Peyer's patch (tissue), 4 donors: Measurements from ENCODE around the gene GTPBP1. TPM values are rescaled to one million over a fixed set of nuclear protein-coding genes. Genes with fewer than 3 reads are reported as not detected.

ENCODE experiments used
- DNase-seq, 3 donors: peaks; one replicate each; pipeline ENCODE4 v3.0.0-alpha.2; 2017 to 2019
- H3K27ac ChIP-seq, 4 donors: fragments of 200-600 bp; sonication (generic); one replicate each; pipeline ENCODE4 v1.5.1; 2016 to 2019
- H3K27me3 ChIP-seq, 2 donors: fragments of 200-600 bp; sonication (generic); one replicate each; pipeline ENCODE4 v1.5.1; 2019
- H3K36me3 ChIP-seq, 3 donors: fragments of 200-600 bp; sonication (generic); one replicate each; pipeline ENCODE4 v1.5.1; 2016 to 2019
- H3K4me1 ChIP-seq, 4 donors: fragments of 200-600 bp; sonication (generic); one replicate each; pipeline ENCODE4 v1.5.1; 2016 to 2019
- H3K4me3 ChIP-seq, 4 donors: fragments of 200-600 bp; sonication (generic); 1 replicate in 3 of 4; 2 replicates in 1 of 4; pipeline ENCODE4 v1.5.1; 2016 to 2019; ENCODE audit warnings: mild to moderate bottlenecking in 1 of 4
- H3K9me3 ChIP-seq, 4 donors: fragments of 200-600 bp; sonication (generic); one replicate each; pipeline ENCODE4 v1.5.1; 2016 to 2019; ENCODE audit warnings: mild to moderate bottlenecking in 1 of 4
- CTCF ChIP-seq, 6 experiments: fragments of 450-650 bp in 4 of 6; fragments of 200-600 bp in 2 of 6; sonication (generic) in 1 of 6; IDR thresholded peaks; one replicate each; pipeline ENCODE4 v1.5.1; 2017 to 2019; ENCODE audit warnings: antibody characterized with exemption in 6 of 6, mild to moderate bottlenecking in 3 of 6, moderate library complexity in 1 of 6
- POLR2A ChIP-seq, 2 donors: fragments of 450-650 bp; IDR thresholded peaks; one replicate each; pipeline ENCODE4 v1.5.1; 2017; ENCODE audit warnings: antibody characterized with exemption in 2 of 2, mild to moderate bottlenecking in 2 of 2, moderate library complexity in 2 of 2
- total RNA-seq, 4 donors: library from RNA; depleted of rRNA; stranded (reverse); fragments of >200 nt; gene quantifications; one replicate each; pipeline ENCODE4 v1.1.0, GENCODE V29; 2016

GTPBP1 gene
- total RNA-seq, 4 donors from 2014 or later = 72.5 to 182 (median 131) TPM

GRCh38 chr22:38774496-38775166, 68.9 kb downstream of the GTPBP1 start:
- Histone ChIP-seq H3K4me3 (no peak overlapping the region), H3K4me1 (no peaks in the 10 kb centered on the region), H3K27me3 (no peaks in the 10 kb centered on the region), H3K9me3 (no peaks in the 10 kb centered on the region), H3K36me3 (peaks cover 0 to 6% (median 0%) of the 10 kb centered on the region in 3 donors), H3K27ac (no peak overlapping the region)
- no peak for TF ChIP-seq CTCF (IDR thresholded peaks at IDR 0.05)
- no peak for TF ChIP-seq POLR2A (IDR thresholded peaks at IDR 0.05)
- DNase-seq = peak in 1 of 3 donors; percentile 8

GRCh38 chr22:38775656-38776055, 69.9 kb downstream of the GTPBP1 start:
- no peaks in the 10 kb centered on the region for H3K4me1 ChIP-seq
- no peak for TF ChIP-seq CTCF (IDR thresholded peaks at IDR 0.05)
- peaks cover 0 to 14% (median 0%) of the 10 kb centered on the region in 3 donors for H3K36me3 ChIP-seq
- no peak overlapping the region for H3K4me3 ChIP-seq
- no peaks in the 10 kb centered on the region for H3K27me3 ChIP-seq
- H3K9me3 ChIP-seq = no peaks in the 10 kb centered on the region
- no peak overlapping the region for H3K27ac ChIP-seq
- no peak for DNase-seq

GRCh38 chr22:38776086-38776485, 70.3 kb downstream of the GTPBP1 start:
- DNase-seq = no peak
- Histone ChIP-seq H3K27me3 (no peaks in the 10 kb centered on the region), H3K9me3 (no peaks in the 10 kb centered on the region), H3K36me3 (peaks cover 0 to 19% (median 0%) of the 10 kb centered on the region in 3 donors), H3K4me1 (no peaks in the 10 kb centered on the region), H3K27ac (no peak overlapping the region), H3K4me3 (no peak overlapping the region)
- TF ChIP-seq CTCF (IDR thresholded peaks at IDR 0.05) (no peak), POLR2A (IDR thresholded peaks at IDR 0.05) (no peak)

GRCh38 chr22:38777087-38777671, 71.4 kb downstream of the GTPBP1 start:
- no peaks in the 10 kb centered on the region for H3K9me3 ChIP-seq
- no peaks in the 10 kb centered on the region for H3K27me3 ChIP-seq
- no peak for DNase-seq
- H3K4me1 ChIP-seq = no peaks in the 10 kb centered on the region
- peaks cover 0 to 21% (median 0%) of the 10 kb centered on the region in 3 donors for H3K36me3 ChIP-seq
- no peak overlapping the region for H3K4me3 ChIP-seq
- TF ChIP-seq POLR2A (IDR thresholded peaks at IDR 0.05) = no peak
- no peak for TF ChIP-seq CTCF (IDR thresholded peaks at IDR 0.05)
- H3K27ac ChIP-seq = no peak overlapping the region

- Histone ChIP-seq H3K27me3 (no peaks in the 10 kb centered on the region), H3K9me3 (no peaks in the 10 kb centered on the region), H3K36me3 (peaks cover 0 to 21% (median 0%) of the 10 kb centered on the region in 3 donors), H3K4me1 (no peaks in the 10 kb centered on the region), H3K27ac (no peak overlapping the region), H3K4me3 (no peak overlapping the region)
- no peak for DNase-seq
- TF ChIP-seq POLR2A (IDR thresholded peaks at IDR 0.05) (no peak), CTCF (IDR thresholded peaks at IDR 0.05) (no peak)
Measured at GRCh38 chr22:38781033-38781432, 75.3 kb downstream of the GTPBP1 start.
